Ascending aorta (tissue), 2 donors: ENCODE data around the gene DUSP19. TPM values are rescaled to one million over a fixed set of nuclear protein-coding genes. Genes with fewer than 3 reads are reported as not detected.

Experiments used
- DNase-seq, 2 donors: peaks; one replicate each; pipeline ENCODE4 v3.0.0-alpha.2; 2019; ENCODE audit warnings: low spot score in 2 of 2
- H3K27ac ChIP-seq, 2 donors: fragments of 200-600 bp; sonication (generic); one replicate each; pipeline ENCODE4 v1.5.1; 2016 to 2017; ENCODE audit warnings: mild to moderate bottlenecking in 1 of 2
- H3K27me3 ChIP-seq: fragments of 200-600 bp; sonication (generic); one replicate; pipeline ENCODE4 v1.5.1; 2017
- H3K36me3 ChIP-seq, 2 donors: fragments of 200-600 bp; sonication (generic); one replicate each; pipeline ENCODE4 v1.5.1; 2016
- H3K4me1 ChIP-seq, 2 donors: fragments of 200-600 bp; sonication (generic); one replicate each; pipeline ENCODE4 v1.5.1; 2016 to 2017; ENCODE audit warnings: mild to moderate bottlenecking in 1 of 2
- H3K4me3 ChIP-seq, 2 donors: fragments of 200-600 bp; sonication (generic); one replicate each; pipeline ENCODE4 v1.5.1; 2016 to 2017; ENCODE audit warnings: mild to moderate bottlenecking in 1 of 2
- H3K9me3 ChIP-seq, 2 donors: fragments of 200-600 bp; sonication (generic); one replicate each; pipeline ENCODE4 v1.5.1; 2016
- CTCF ChIP-seq, 3 experiments: fragments of 200-600 bp in 2 of 3; fragments of 450-650 bp in 1 of 3; sonication (generic) in 2 of 3; IDR thresholded peaks; one replicate each; pipeline ENCODE4 v1.5.1; 2016 to 2019; ENCODE audit warnings: antibody characterized with exemption in 3 of 3, mild to moderate bottlenecking in 1 of 3, moderate library complexity in 1 of 3
- intact Hi-C: fragments of 100-400 bp; cut with DNase I; formaldehyde crosslinking; loops from one replicate; pipeline ENCODE4 v1.15.1; 2023
- total RNA-seq: library from RNA; depleted of rRNA; stranded (reverse); fragments of >200 nt; gene quantifications from one replicate; pipeline ENCODE4 v1.1.0, GENCODE V29; 2016

DUSP19 gene
- total RNA-seq, 1 donor from 2014 or later = 1.3 TPM

GRCh38 chr2:183059561-183059960 is 19.0 kb upstream of the DUSP19 start:
- intact Hi-C loops = no loop called here
- Histone ChIP-seq H3K27ac (peak overlapping the region in 1 of 2 donors; percentile 52), H3K36me3 (no peaks in the 10 kb centered on the region), H3K4me3 (no peak overlapping the region), H3K4me1 (no peaks in the 10 kb centered on the region), H3K27me3 (no peaks in the 10 kb centered on the region), H3K9me3 (no peaks in the 10 kb centered on the region)
- no peak for TF ChIP-seq CTCF (IDR thresholded peaks at IDR 0.05)
- DNase-seq = no peak

- no peaks in the 10 kb centered on the region for H3K4me1 ChIP-seq
- H3K27ac ChIP-seq = no peak overlapping the region
- intact Hi-C loops = no loop called here
- DNase-seq = no peak
- TF ChIP-seq CTCF (IDR thresholded peaks at IDR 0.05) = no peak
- H3K4me3 ChIP-seq = no peak overlapping the region
- no peaks in the 10 kb centered on the region for H3K36me3 ChIP-seq
- H3K9me3 ChIP-seq = no peaks in the 10 kb centered on the region
- no peaks in the 10 kb centered on the region for H3K27me3 ChIP-seq
Measured at GRCh38 chr2:183060571-183061231, 17.8 kb upstream of the DUSP19 start.

GRCh38 chr2:183063083-183063482 is 15.5 kb upstream of the DUSP19 start:
- Histone ChIP-seq H3K4me1 (no peaks in the 10 kb centered on the region), H3K4me3 (no peak overlapping the region), H3K27ac (no peak overlapping the region), H3K9me3 (no peaks in the 10 kb centered on the region), H3K27me3 (no peaks in the 10 kb centered on the region), H3K36me3 (no peaks in the 10 kb centered on the region)
- no peak for DNase-seq
- TF ChIP-seq CTCF (IDR thresholded peaks at IDR 0.05) = no peak
- intact Hi-C loops = loop anchor here (2.0 kb wide), 1 partner anchor 16 kb away; the partner anchor contains the start of gene DUSP19

GRCh38 chr2:183068561-183068960 is 10.0 kb upstream of the DUSP19 start:
- H3K27ac ChIP-seq = no peak overlapping the region
- TF ChIP-seq CTCF (IDR thresholded peaks at IDR 0.05) = no peak

GRCh38 chr2:183069174-183069573 is 9.4 kb upstream of the DUSP19 start:
- Histone ChIP-seq H3K4me3 (no peak overlapping the region), H3K27ac (no peak overlapping the region), H3K9me3 (no peaks in the 10 kb centered on the region), H3K4me1 (no peaks in the 10 kb centered on the region), H3K27me3 (no peaks in the 10 kb centered on the region), H3K36me3 (no peaks in the 10 kb centered on the region)
- TF ChIP-seq CTCF (IDR thresholded peaks at IDR 0.05) = no peak
- intact Hi-C loops = no loop called here
- DNase-seq = no peak

More at GRCh38 chr2:183068561-183068960, 10.0 kb upstream of the DUSP19 start:
- Histone ChIP-seq H3K4me1 (no peaks in the 10 kb centered on the region), H3K4me3 (no peak overlapping the region), H3K36me3 (no peaks in the 10 kb centered on the region), H3K9me3 (no peaks in the 10 kb centered on the region), H3K27me3 (no peaks in the 10 kb centered on the region)
- intact Hi-C loops = no loop called here
- no peak for DNase-seq
